Measurements from ENCODE around the gene ELL2. TPM values are rescaled to one million over a fixed set of nuclear protein-coding genes. Genes with fewer than 3 reads are reported as not detected.
"Not testable (repeated sequence)": the region's sequence is repeated elsewhere in the genome, so short reads cannot be mapped to it uniquely, and the experiment has no call there.

ELL2 gene
- total RNA-seq, 2 experiments from 2014 or later: 11.6 to 15.0 TPM

- Mint-ChIP-seq H3K4me1 (peaks cover 42% of the 10 kb centered on the region), H3K36me3 (no peaks in the 10 kb centered on the region), H3K4me3 (no peak overlapping the region), H3K9me3 (no peaks in the 10 kb centered on the region), H3K27me3 (no peaks in the 10 kb centered on the region), H3K27ac (no peak overlapping the region)
- DNase-seq (no peak), ATAC-seq (ENCODE audit: low read depth) (no peak)
- POLR2A ChIA-PET: interaction anchor here (5.5 kb wide), 1 partner anchor 14 kb away, joined by 61 read pairs; the partner anchor contains the start of gene GLRX
Observed at GRCh38 chr5:95837492-95837891, 124.2 kb downstream of the ELL2 start.

- Mint-ChIP-seq H3K4me1 (peaks cover 42% of the 10 kb centered on the region), H3K27ac (peak overlapping the region; percentile 39)
Observed at GRCh38 chr5:95836971-95837370, 124.7 kb downstream of the ELL2 start.

GRCh38 chr5:95836544-95836943, 125.1 kb downstream of the ELL2 start:
- H3K4me3 Mint-ChIP-seq: peak overlapping the region; percentile 85
- DNase-seq (no peak), ATAC-seq (ENCODE audit: low read depth) (no peak)
- H3K36me3 Mint-ChIP-seq: no peaks in the 10 kb centered on the region
- peak overlapping the region; percentile 39 for H3K27ac Mint-ChIP-seq
- no peaks in the 10 kb centered on the region for H3K27me3 Mint-ChIP-seq
- H3K9me3 Mint-ChIP-seq: no peaks in the 10 kb centered on the region
- peaks cover 43% of the 10 kb centered on the region for H3K4me1 Mint-ChIP-seq
- POLR2A ChIA-PET: interaction anchor here (0.7 to 5.5 kb wide), 2 partner anchors 13 to 190 kb away, joined by 3 to 61 read pairs; partner anchors contain the start of genes GLRX and RFESD

More at GRCh38 chr5:95836971-95837370, 124.7 kb downstream of the ELL2 start:
- not testable (repeated sequence) for H3K27me3 Mint-ChIP-seq; H3K36me3 Mint-ChIP-seq; ATAC-seq (ENCODE audit: low read depth); DNase-seq; H3K9me3 Mint-ChIP-seq
- peak overlapping the region; percentile 85 for H3K4me3 Mint-ChIP-seq
- POLR2A ChIA-PET: interaction anchor here (5.5 kb wide), 1 partner anchor 14 kb away, joined by 61 read pairs; the partner anchor contains the start of gene GLRX

- H3K36me3 Mint-ChIP-seq: no peaks in the 10 kb centered on the region
- no peak for ATAC-seq (ENCODE audit: low read depth)
Observed at GRCh38 chr5:95835682-95836385, 125.8 kb downstream of the ELL2 start.

More at GRCh38 chr5:95835682-95836385, 125.8 kb downstream of the ELL2 start:
- peak overlapping the region; percentile 85 for H3K4me3 Mint-ChIP-seq
- DNase-seq: no peak
- no peaks in the 10 kb centered on the region for H3K27me3 Mint-ChIP-seq
- peaks cover 43% of the 10 kb centered on the region for H3K4me1 Mint-ChIP-seq
- POLR2A ChIA-PET: interaction anchor here (0.7 to 5.5 kb wide), 4 partner anchors 12 to 189 kb away, joined by 3 to 61 read pairs (median 16); partner anchors contain the start of genes GLRX and RFESD
- H3K27ac Mint-ChIP-seq: peak overlapping the region; percentile 91
- H3K9me3 Mint-ChIP-seq: no peaks in the 10 kb centered on the region

Other genes with a start within 250 kb of the ELL2 start
- under 1 TPM; 0.06 to 0.61 TPM for gene RHOBTB3, start 230.5 kb downstream of the ELL2 start, total RNA-seq
- gene GLRX, start 139.1 kb downstream of the ELL2 start, total RNA-seq: 10 to 100 TPM; 70.6 to 72.9 TPM